Endometrial microvascular endothelial cells (primary cell): ENCODE data around the gene ODR4. TPM values are rescaled to one million over a fixed set of nuclear protein-coding genes. Genes with fewer than 3 reads are reported as not detected.
"Not testable (repeated sequence)": the region's sequence is repeated elsewhere in the genome, so short reads cannot be mapped to it uniquely, and the experiment has no call there.

Source experiments
- in situ Hi-C: cut with HindIII; loops from 2 replicates; pipeline ENCODE4 v1.10.0; 2017; ENCODE audit warnings: low sequenced_read_pairs, low pct_unique_long_range_greater_than_20kb; ENCODE audit errors: inconsistent ontology term
- total RNA-seq: library from RNA; depleted of rRNA; stranded (reverse); fragments of >200 nt; gene quantifications from one replicate; pipeline ENCODE4 v1.2.3, GENCODE V29; 2015; ENCODE audit errors: inconsistent ontology term

Gene ODR4
- total RNA-seq, 1 donor from 2014 or later, result 10.5 TPM

DNA sequence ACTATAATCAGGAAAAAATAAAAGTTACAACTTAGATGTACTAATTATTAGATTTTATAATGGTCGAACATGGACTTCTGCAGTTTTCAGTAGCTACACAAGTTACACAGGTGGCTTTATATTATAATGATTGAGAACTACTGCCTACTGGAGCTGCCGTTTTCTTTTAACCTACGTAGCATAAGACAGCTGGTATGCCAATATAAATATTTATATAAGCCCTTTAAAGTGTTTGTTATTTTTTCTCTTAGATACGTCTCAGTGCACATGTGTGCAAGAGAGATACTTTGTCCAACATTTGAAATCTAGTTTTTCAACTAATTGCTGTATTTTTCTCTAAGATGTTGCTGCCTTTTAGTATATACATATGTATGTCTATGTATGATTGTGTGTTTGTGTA is 42.9 kb downstream of the ODR4 start:
- in situ Hi-C loops, result no loop called here

DNA sequence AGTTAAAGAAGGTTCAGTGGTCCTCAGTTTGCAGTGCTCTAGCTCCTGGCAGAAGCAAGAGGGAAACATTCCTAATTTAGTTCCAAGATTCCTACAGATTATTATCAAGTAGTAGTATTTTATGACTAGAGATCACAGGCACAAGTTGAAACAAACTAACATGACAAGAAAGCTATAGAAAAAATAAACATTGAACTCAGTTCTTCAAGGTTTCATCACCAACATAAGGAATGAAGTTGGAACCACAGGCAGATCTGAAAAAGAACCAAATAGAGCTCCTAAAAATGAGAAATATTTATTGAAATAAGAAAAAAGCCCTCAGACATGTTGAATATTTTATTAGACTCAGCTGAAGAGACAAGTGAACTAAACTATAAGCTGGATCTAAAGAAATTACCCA is 44.7 kb downstream of the ODR4 start:
- in situ Hi-C loops, result no loop called here

DNA sequence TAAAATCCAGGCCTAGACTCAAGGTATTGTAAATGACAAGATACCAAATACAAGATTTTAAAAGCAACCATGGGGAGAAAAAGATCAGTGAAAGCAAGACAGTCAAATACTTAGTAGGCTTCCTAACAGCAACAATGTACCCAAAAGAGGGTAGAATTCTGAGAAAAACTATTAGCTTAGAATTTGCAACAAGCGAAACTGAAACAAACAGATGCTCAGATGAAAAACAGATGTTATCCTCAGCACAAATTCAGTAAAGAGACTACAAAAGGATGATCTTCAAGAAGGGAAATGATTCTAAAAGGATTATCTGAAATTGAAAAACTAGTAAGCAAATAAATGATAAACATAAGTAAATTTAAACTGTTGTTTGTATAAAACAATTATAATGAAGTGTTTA is 45.3 kb downstream of the ODR4 start:
- in situ Hi-C loops, result no loop called here

DNA sequence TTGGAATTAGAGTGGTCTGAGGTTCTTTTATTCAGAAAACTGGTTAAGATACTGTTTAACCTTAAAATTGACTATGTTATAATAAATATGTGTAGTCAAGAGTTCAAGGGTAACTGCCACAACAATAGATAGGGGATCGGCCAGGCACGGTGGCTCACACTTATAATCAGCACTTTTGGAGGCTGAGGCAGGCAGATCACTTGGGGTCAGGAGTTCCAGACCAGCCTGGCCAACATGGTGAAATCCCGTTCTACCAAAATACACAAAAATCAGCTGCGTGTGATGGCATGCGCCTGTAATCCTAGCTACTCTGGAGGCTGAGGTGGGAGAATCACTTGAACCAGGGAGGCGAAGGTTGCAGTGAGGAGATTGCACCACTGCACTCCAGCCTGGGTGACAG is 45.8 kb downstream of the ODR4 start:
- in situ Hi-C loops, result no loop called here

DNA sequence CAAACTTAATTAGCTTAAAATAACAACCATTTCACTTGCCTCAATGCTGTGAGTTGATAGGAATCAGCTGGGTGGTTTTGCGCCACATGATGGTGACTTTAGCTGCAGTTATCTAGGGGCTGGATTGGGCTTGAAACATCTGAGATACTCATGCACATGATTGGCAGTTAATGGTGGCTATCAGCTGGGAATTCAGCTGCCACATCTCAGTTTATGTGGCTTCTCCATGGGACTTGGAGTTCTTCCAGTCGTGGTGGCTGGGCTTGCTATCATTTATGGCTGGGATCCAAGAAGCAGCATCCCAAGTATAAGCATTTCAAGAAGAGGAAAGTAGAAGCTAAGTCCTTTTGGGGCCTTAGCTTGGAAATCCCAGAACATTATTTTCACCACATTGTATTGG is 48.9 kb downstream of the ODR4 start:
- in situ Hi-C loops, result no loop called here

DNA sequence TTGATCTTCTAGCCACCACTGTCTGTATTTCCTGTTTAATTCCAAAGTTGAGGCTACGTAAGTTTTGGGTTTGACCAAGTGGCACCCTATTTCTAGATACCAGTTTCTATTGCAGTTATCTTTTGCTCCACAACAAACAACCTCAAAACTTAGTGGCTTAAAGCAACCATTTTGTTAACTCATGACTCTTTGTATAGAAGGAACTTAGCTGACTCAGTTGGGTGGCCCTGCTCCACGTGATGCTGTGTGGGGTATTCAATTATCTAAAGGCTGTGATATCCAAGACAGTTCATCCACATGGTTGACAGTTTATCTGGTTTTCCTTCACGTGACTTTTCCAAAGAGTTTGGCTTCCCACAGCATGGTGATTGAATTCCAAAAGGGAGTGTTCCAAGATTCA is 50.5 kb downstream of the ODR4 start:
- in situ Hi-C loops, result no loop called here

DNA sequence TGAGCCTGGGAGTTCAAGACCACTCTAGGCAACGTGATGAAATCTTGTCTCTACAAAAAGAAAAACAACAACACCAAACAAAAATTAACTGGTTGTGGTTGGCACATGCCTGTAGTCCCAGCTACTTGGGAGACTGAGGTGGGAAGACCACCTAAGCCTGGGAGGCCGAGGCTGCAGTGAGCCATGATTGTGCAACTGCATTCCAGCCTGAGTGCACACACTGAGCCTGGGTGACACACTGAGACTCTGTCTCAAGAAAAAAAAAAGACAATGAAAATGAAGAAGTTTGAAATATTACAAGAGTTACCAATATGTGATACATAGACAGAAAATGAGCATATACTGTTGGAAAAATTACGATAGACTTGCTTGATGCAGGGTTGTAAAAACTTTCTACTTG is 53.4 kb downstream of the ODR4 start:
- in situ Hi-C loops, result no loop called here

DNA sequence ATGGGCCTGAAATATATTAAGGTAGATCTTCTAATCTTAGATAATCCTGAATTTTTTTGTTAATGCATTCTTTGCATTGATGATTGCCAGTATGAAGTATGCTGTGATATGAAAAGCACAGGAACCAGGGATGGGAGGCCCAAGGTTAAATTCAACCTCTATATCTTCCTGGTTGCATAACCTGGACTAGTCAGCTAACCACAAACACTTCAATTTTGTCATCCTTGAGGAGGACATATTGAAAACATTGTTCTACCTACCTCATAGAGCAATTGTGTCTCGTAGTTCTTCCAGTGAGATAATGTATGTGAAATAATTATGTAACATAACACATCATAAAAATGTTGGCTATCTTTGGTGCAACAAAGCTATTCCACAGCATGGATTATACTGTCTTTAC is 59.7 kb downstream of the ODR4 start:
- in situ Hi-C loops, result no loop called here

DNA sequence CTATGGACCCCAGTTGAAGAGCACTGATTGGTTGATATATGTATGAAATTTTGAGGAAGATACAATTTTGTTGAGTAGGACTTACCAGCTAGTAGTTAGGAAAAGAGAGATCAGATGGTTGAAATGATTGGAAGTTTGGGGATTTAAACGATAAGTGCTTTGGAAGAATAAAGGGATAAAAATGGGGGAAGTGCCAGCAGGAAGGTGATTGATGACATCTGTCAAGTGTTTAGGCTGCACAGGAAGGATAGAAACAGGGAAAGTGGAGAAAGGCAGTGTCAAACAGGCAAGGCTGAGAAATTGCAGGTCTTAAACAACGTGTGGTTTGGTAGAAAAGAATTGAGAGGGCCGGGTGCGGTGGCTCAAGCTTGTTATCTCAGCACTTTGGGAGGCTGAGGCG is 62.9 kb downstream of the ODR4 start:
- in situ Hi-C loops, result no loop called here

DNA sequence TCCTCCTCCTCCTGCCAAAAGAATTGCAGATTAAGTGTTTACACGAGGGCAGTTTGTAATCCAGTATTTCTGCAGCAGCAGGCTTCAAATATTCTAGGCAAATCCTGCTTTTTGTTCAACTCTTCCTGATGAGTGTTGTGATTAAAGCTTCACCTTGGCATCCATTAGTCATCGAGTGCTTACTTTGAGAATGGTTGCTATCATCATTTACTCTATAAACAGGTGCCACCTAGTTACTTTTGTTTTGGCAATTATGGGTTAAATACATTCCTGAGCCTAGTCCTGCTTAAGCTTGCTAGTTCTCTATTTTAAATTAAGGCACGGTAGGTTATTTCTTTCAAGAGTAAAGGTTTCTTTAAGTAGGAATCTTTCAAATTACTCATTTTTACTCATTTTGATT is 64.9 kb downstream of the ODR4 start:
- in situ Hi-C loops, result no loop called here

DNA sequence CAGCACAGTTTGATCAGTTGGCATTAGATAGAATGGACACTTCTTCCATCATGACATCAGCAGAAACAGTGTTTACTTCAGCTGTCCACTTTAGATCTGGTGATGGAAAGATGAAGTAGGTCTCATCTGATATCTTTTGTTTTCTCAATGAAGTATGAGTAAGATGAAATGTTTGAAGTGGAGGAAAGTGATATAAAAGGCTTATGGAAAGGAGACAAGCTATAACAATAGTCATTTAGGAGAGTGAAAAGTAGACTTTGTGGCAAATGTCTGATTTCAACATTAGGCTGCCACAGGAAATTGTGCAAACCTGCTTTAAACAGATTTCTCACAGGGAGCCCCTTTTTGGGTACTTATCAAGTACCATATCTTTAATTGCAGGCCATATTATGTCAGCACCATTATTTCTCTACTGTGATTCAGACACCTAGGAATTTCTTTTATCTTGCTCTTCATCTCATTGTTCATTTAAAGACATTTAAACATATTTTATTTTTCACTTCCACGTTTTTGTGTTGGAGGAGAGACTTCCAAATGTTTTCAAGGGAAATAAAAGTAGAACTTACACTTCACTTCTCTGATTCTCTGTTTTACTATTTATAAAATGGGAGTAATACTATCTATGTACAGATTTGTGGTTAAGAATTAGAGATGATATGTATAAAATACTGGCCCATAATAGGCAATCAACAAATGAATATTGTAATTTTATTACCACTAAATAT is 67.2 kb downstream of the ODR4 start:
- in situ Hi-C loops, result no loop called here

DNA sequence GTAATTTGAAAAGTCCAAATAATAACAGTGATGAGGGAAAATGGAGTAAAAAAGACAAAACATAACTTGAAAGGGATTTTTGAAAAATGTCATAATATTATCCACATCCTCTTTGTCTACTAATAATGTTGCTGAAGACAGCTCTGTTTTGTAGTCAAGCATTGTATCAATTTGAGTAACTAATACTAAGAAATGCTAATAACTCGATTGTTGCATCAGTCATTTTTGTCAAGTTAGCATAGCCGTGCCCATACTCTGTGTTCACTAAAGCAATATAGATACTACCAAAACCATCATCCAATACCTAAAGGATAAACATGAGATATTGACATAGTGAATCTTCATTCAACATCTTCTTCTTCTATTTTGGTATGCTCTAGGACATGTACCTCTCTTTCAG is 68.0 kb downstream of the ODR4 start:
- in situ Hi-C loops, result no loop called here

DNA sequence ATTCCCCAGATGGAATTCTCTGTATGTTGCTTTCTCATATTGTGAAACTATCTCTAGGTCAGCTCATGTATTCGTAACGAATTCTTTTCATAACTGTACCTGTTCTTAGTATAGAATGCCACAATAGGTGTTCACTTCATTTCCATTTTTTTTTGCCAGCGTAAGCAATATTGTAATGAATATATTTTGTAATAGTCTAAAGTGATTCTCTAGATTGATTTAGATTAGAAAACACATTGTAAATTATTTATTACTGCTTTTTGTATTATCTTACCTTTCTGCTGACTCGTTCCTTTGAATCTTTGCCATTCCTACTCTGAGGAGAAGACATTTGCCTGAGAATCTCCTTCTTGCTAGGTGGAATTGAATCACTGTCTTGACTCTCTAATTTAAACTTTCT is 70.5 kb downstream of the ODR4 start:
- in situ Hi-C loops, result no loop called here

DNA sequence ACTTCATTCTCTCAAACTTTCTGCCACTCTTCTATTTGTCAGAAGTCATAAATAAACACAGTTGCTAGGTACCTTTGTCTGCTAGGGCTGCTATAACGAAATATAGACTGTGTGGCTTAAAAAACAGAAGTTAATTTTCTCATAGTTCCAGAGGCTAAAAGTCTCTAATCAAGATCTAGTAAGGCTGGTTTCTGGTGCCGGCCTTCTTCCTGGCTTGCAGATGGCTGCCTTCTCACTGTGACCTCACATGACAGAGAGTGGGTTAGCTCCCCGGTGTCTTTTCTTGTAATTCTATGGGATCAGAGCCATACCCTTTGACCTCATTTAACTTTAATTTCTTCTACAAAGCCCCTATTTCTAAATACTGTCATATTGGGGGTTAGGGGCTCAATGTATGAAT is 79.3 kb downstream of the ODR4 start:
- in situ Hi-C loops, result no loop called here

DNA sequence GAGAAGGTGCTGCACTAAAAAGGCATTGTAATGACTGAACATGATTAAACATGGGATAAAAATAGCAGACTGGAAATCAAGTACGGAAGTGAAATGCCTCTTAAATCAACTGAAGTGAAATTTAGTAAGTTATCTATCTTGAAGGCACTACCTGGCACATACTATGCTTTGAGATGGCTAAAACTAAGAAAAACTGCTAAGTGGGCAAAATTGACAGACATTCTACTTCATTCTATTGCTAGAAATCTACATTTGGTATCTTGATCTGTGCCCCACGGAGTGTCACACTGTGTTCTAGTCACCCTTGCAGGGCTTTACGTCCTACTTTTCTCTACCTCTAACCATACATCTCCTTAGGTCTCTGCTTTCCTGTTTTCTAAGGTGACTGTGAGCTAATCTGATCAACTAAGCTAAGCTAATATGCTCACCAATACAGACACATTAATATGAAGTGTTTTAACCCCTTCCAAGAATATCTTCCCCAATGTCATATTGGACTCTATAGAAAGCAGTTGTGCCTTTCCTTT is 81.2 kb downstream of the ODR4 start:
- in situ Hi-C loops, result no loop called here

DNA sequence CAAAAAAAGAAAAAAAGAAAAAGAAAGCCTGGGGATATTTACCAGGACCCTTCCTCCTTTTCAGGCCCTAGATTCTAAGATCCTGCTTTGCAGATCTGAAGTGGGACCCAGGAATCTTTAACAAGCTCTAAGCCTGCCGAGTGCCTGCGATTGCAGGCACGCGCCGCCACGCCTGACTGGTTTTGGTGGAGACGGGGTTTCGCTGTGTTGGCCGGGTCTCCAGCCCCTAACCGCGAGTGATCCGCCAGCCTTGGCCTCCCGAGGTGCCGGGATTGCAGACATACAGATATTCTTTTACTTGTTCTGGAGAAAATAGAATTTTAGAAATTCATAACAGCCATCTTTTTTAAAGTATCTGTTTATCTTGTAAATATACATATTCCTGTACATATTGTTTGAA is 83.5 kb downstream of the ODR4 start:
- in situ Hi-C loops, result not testable (repeated sequence)

DNA sequence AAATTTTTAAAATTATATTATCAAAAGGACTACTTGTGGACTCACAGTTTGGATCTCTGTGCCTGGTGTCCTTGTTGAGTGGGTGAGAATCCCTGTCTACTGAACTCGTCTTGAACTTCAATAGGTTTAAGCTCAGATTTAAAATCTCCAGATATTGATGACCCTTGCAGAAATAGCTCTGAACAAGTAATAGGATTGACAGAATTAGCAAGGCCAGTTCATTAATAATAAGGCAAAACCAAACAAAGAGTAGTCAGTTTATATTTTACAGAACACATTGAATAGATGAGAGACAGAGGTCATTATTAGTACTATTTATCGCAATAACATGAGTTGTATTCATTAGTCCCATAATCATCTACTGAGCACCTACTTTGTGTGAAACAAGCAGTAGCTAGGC is 85.4 kb downstream of the ODR4 start, which contains the start of gene PDC:
PDC (minus strand) TSS at position 101 of the 400 bp plus-strand sequence. CDS start 11,655 bp downstream, outside the sequence.
- in situ Hi-C loops, result no loop called here

DNA sequence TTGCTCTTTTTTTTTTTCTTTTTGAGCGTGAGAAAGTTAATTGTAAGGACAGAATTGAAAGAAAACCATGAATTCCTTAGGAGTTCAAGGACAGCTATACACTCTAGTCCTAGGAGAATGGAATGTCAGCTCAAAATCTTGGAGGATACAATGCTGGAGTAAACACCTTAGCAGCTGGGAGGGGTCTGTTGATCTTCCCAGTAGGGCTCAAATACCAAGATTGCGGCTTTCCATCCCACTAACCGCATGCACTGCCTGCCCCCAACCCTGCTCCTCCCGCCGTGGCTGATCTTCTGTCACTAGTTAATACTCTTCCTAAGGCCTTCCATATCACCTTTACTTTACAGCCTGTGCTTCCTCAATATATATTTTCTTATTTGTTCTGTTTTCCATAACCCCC is 87.9 kb downstream of the ODR4 start:
- in situ Hi-C loops, result no loop called here

DNA sequence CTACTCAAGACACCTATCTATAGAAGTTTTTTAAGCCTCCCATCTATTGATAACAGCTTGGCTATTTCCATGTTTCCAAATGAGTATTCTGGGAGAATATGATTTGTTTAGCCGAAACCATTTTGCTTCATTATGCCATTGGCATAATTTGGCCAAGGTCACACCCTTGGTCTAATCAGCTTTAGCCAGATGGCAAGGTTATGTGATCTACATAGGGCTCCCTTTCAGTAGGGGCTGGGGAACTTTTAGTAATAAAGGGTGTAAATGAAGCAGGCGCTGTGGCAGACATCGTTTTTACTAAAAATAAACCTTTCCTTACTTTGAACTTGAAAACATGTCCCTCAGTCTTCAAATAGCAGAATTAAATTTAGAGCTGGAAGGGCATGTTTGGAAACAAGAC is 88.3 kb downstream of the ODR4 start:
- in situ Hi-C loops, result no loop called here

DNA sequence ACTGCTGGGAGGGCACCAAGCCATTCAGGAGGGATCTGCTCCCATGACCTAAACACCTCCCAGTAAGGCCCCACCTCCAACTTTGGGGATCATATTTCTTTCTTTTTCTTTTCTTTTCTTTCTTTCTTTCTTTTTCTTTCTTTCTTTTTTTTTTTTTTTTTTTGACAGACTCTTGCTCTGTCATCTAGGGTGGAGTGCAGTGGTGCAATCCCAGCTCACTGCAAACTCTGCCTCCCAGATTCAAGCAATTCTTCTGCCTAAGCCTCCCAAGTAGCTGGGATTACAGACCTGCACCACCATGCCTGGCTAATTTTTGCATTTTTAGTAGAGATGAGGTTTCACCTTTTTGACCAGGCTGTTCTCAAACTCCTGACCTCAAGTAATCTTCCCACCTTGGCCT is 89.9 kb downstream of the ODR4 start:
- in situ Hi-C loops, result not testable (repeated sequence)

DNA sequence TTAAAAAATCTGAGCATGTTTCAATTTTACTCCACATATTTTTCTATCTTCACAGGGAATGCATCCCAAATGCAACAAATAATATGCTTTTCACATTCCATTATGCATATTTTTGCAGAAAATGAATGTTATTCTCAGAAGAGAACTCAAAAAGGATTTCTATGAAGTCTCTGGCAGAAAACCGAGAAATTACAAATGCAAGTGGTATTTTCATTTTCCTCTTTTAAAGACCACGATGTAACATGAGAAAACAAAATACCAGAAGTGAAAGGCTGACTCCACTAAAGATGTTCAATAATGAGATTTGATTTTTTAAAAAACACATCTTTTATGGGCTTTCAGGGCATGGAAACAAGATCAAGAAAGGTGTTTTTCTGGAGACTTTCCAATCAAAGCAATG is 90.3 kb downstream of the ODR4 start:
- in situ Hi-C loops, result no loop called here
